Prostate gland (tissue), 2 donors: ENCODE measurements around the gene FOXD2. TPM values are rescaled to one million over a fixed set of nuclear protein-coding genes. Genes with fewer than 3 reads are reported as not detected.

Experiments used
- DNase-seq: peaks from one replicate; pipeline ENCODE4 v3.0.0-alpha.2; 2019; ENCODE audit warnings: low spot score
- H3K27ac ChIP-seq, 2 donors: fragments of 200-600 bp; sonication (generic); 2 replicates each; pipeline ENCODE4 v1.5.1; 2017 to 2019
- H3K27me3 ChIP-seq: fragments of 200-600 bp; sonication (generic); replicated peaks from 2 replicates; pipeline ENCODE4 v1.5.1; 2019; ENCODE audit not compliant: insufficient read depth
- H3K36me3 ChIP-seq, 2 donors: fragments of 200-600 bp; sonication (generic); 1 replicate in 1 of 2; 2 replicates in 1 of 2; pipeline versions ENCODE4 v1.5.1 to v1.8.1; 2017 to 2019
- H3K4me1 ChIP-seq: fragments of 200-600 bp; sonication (generic); replicated peaks from 2 replicates; pipeline ENCODE4 v1.5.1; 2019
- H3K4me3 ChIP-seq, 2 donors: fragments of 200-600 bp; sonication (generic); 2 replicates each; pipeline ENCODE4 v1.5.1; 2017 to 2019
- H3K9me3 ChIP-seq: fragments of 200-600 bp; sonication (generic); 2 replicates; pipeline ENCODE4 v1.5.1; 2017
- CTCF ChIP-seq, 4 experiments: fragments of 200-600 bp in 2 of 4; fragments of 450-650 bp in 2 of 4; sonication (generic) in 2 of 4; IDR thresholded peaks; 1 replicate in 3 of 4; 2 replicates in 1 of 4; pipeline ENCODE4 v1.5.1; 2016 to 2019; ENCODE audit warnings: antibody characterized with exemption in 4 of 4, mild to moderate bottlenecking in 2 of 4, moderate library complexity in 2 of 4
- POLR2A ChIP-seq: fragments of 450-650 bp; IDR thresholded peaks from one replicate; pipeline ENCODE4 v1.6.1; 2016; ENCODE audit warnings: antibody characterized with exemption, mild to moderate bottlenecking
- POLR2AphosphoS5 ChIP-seq: sonication (generic); formaldehyde crosslinking; IDR thresholded peaks from one replicate; pipeline ENCODE4 v1.6.1; 2017; ENCODE audit warnings: antibody characterized with exemption
- WGBS: methylation state at CpG from one replicate; pipeline ENCODE4 v1.1.5; 2018; 5-methylcytosine and 5-hydroxymethylcytosine counted together
- intact Hi-C: fragments of 100-400 bp; cut with DNase I; formaldehyde crosslinking; loops from one replicate; pipeline ENCODE4 v1.14.2; 2022
- total RNA-seq, 2 donors: library from RNA; depleted of rRNA; stranded (reverse); fragments of >200 nt; gene quantifications; one replicate each; pipeline ENCODE4 v1.1.0, GENCODE V29; 2016

The FOXD2 gene
- total RNA-seq, 2 donors from 2014 or later = 1.2 to 1.8 TPM

- Histone ChIP-seq H3K27ac (no peak overlapping the region), H3K4me1 (no peaks in the 10 kb centered on the region), H3K27me3 (no peaks in the 10 kb centered on the region), H3K36me3 (no peaks in the 10 kb centered on the region), H3K9me3 (no peaks in the 10 kb centered on the region), H3K4me3 (no peak overlapping the region)
- intact Hi-C loops = no loop called here
- no peak for TF ChIP-seq POLR2AphosphoS5
- no peak for TF ChIP-seq CTCF (IDR thresholded peaks at IDR 0.05)
- TF ChIP-seq POLR2A = no peak
- no peak for DNase-seq
- WGBS = 71% methylated on average over 3 of the region's 3 CpGs
Measured at GRCh38 chr1:47395433-47395832, 42.4 kb upstream of the FOXD2 start.

DNA sequence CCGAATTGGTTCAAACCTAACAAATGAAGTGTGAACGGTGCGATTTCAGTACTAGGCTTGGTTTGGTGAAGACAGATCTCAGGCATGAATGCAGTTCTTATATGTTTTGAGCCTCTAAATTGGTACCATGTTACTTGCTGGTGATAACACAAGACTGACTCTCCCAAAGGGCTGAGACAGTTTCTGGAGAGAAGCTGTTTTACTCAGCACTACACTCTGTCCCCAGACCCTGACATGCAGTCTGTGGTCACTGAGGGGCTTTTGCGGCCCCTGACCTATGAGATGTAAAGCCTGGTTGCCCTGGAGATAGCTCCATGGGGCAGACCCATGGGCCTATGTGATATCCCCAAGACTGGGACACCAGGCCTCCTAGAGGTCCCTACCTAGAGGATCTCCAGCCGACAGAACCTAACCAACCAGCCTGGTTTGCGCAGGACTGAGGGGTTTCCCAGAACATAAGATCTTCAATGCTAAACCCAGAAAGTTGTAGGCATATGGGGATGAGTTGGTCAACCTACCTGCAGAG is 41.1 kb upstream of the FOXD2 start:
- Histone ChIP-seq H3K9me3 (no peaks in the 10 kb centered on the region), H3K36me3 (no peaks in the 10 kb centered on the region), H3K27me3 (no peaks in the 10 kb centered on the region), H3K4me1 (no peaks in the 10 kb centered on the region), H3K27ac (no peak overlapping the region), H3K4me3 (no peak overlapping the region)
- no peak for DNase-seq
- TF ChIP-seq POLR2AphosphoS5 (no peak), POLR2A (no peak), CTCF (IDR thresholded peaks at IDR 0.05) (no peak)
- 94% methylated on average over 6 of the region's 6 CpGs for WGBS
- intact Hi-C loops = no loop called here

GRCh38 chr1:47399138-47399845 is 38.6 kb upstream of the FOXD2 start:
- Histone ChIP-seq H3K27me3 (no peaks in the 10 kb centered on the region), H3K36me3 (no peaks in the 10 kb centered on the region), H3K4me3 (no peak overlapping the region), H3K9me3 (no peaks in the 10 kb centered on the region), H3K27ac (no peak overlapping the region), H3K4me1 (no peaks in the 10 kb centered on the region)
- WGBS = 88% methylated on average over 4 of the region's 4 CpGs
- intact Hi-C loops = no loop called here
- TF ChIP-seq CTCF (IDR thresholded peaks at IDR 0.05) (no peak), POLR2AphosphoS5 (no peak), POLR2A (no peak)
- no peak for DNase-seq

DNA sequence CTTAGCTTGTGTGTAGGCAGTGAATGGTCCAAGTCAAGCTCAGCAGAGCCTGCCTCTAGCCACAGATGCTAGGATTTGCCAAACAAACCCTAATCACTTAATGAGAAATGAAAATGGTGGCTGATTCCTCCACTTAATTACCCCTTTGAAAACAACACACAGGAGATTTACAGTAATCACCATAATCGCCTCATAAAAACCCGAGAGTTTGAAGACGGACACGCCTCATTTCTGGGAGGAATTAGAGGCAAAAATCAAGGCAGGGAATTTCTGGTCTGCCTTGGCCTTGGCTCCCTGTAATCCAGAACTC is 38.0 kb upstream of the FOXD2 start:
- intact Hi-C loops = no loop called here
- H3K27me3 ChIP-seq = no peaks in the 10 kb centered on the region

More for the DNA sequence above, 38.0 kb upstream of the FOXD2 start:
- Histone ChIP-seq H3K27ac (no peak overlapping the region), H3K9me3 (no peaks in the 10 kb centered on the region), H3K4me3 (no peak overlapping the region), H3K4me1 (no peaks in the 10 kb centered on the region), H3K36me3 (no peaks in the 10 kb centered on the region)
- no peak for DNase-seq
- WGBS = 65% methylated on average over 4 of the region's 4 CpGs
- TF ChIP-seq CTCF (IDR thresholded peaks at IDR 0.05) (no peak), POLR2A (no peak), POLR2AphosphoS5 (no peak)
